ENCODE data around the gene ZBTB42. TPM values are rescaled to one million over a fixed set of nuclear protein-coding genes. Genes with fewer than 3 reads are reported as not detected.

The ZBTB42 gene
- total and polyA plus RNA-seq, 2 of the 13 experiments (the other 11 are each of a cell fraction or from before 2014, with no cell fraction given): 2.8 to 4.2 TPM

DNA sequence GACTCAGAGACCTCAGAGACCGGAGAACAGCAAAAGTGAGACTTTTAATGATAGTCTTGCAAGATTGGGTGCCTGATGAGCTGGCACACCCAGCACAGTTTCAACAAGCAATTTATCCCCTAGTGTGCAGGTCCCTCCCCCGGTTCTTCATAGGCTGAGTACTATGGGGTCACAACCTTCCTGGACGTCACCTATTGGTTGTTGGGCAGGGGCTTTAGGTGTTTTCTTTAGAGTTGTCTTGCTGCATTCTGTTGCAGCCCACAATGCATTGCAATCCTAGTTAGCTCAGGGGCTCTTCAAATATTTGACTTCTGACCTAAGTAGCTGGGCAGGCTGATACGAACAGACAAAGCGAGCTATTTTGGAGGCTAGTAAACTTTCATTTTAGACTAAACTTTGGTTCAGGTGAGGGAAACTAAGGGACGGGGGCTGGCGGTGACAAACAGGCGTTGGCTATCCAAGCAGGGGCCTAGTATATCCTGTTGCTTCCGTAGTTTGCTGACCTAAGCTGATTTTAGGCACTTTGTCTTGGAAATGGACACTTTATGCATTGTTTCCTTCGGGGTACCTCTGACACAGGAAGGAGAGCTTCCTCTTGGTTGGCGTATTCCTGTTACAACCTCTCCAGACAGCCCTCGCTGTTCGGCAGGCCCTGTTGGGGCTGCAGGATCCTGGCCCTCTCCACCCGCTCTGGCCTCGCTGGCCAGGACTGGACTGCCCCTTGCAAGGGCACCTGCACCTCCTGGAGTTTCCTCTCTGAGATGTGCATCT, 33.9 kb upstream of the ZBTB42 start (continued):
- TF ChIP-seq, protein P1, sequence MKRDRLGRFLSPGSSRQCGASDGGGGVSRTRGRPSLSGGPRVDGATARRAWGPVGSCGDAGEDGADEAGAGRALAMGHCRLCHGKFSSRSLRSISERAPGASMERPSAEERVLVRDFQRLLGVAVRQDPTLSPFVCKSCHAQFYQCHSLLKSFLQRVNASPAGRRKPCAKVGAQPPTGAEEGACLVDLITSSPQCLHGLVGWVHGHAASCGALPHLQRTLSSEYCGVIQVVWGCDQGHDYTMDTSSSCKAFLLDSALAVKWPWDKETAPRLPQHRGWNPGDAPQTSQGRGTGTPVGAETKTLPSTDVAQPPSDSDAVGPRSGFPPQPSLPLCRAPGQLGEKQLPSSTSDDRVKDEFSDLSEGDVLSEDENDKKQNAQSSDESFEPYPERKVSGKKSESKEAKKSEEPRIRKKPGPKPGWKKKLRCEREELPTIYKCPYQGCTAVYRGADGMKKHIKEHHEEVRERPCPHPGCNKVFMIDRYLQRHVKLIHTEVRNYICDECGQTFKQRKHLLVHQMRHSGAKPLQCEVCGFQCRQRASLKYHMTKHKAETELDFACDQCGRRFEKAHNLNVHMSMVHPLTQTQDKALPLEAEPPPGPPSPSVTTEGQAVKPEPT (CRISPR knock-in tag; IDR thresholded peaks at IDR 0.05; ENCODE audit: low read depth): no peak
- no peak for TF ChIP-seq ZNF615 (CRISPR knock-in tag; IDR thresholded peaks at IDR 0.05; ENCODE audit: borderline replicate concordance)
- no peak for TF ChIP-seq JDP2 (CRISPR knock-in tag; IDR thresholded peaks at IDR 0.05; ENCODE audit: borderline replicate concordance)
- TF ChIP-seq ZNF20 (CRISPR knock-in tag; IDR thresholded peaks at IDR 0.05): 0 out of 2 replicates have a peak, but pooled peaks have one; percentile 3
- TF ChIP-seq TEAD3 (CRISPR knock-in tag; optimal IDR thresholded peaks at IDR 0.05; ENCODE audit: borderline replicate concordance): peak; percentile 58
- TF ChIP-seq, protein P2, sequence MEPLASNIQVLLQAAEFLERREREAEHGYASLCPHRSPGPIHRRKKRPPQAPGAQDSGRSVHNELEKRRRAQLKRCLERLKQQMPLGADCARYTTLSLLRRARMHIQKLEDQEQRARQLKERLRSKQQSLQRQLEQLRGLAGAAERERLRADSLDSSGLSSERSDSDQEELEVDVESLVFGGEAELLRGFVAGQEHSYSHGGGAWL (CRISPR knock-in tag; IDR thresholded peaks at IDR 0.05): no peak
- TF ChIP-seq ETV6 (CRISPR knock-in tag; conservative IDR thresholded peaks at IDR 0.05): no peak
- 0 out of 2 replicates have a peak, but pooled peaks have one; percentile 44 for TF ChIP-seq GZF1 (CRISPR knock-in tag; IDR thresholded peaks at IDR 0.05)
- no peak for TF ChIP-seq ZMAT5 (CRISPR knock-in tag; IDR thresholded peaks at IDR 0.05; ENCODE audit: borderline replicate concordance, low read depth)
- no peak for TF ChIP-seq ZNF878 (CRISPR knock-in tag; IDR thresholded peaks at IDR 0.05)
- TF ChIP-seq ZNF33A (CRISPR knock-in tag; IDR thresholded peaks at IDR 0.05; ENCODE audit: borderline replicate concordance): no peak
- TF ChIP-seq NR1H2 (CRISPR knock-in tag; IDR thresholded peaks at IDR 0.05; ENCODE audit: borderline replicate concordance, low read depth): no peak
- no peak for TF ChIP-seq CAMTA2 (CRISPR knock-in tag; IDR thresholded peaks at IDR 0.05; ENCODE audit: borderline replicate concordance)
- no peak for TF ChIP-seq ZNF674 (CRISPR knock-in tag; IDR thresholded peaks at IDR 0.05; ENCODE audit: low read depth)
- TF ChIP-seq, protein P3, sequence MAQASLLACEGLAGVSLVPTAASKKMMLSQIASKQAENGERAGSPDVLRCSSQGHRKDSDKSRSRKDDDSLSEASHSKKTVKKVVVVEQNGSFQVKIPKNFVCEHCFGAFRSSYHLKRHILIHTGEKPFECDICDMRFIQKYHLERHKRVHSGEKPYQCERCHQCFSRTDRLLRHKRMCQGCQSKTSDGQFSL (CRISPR knock-in tag; IDR thresholded peaks at IDR 0.05): no peak
- TF ChIP-seq, protein P4, sequence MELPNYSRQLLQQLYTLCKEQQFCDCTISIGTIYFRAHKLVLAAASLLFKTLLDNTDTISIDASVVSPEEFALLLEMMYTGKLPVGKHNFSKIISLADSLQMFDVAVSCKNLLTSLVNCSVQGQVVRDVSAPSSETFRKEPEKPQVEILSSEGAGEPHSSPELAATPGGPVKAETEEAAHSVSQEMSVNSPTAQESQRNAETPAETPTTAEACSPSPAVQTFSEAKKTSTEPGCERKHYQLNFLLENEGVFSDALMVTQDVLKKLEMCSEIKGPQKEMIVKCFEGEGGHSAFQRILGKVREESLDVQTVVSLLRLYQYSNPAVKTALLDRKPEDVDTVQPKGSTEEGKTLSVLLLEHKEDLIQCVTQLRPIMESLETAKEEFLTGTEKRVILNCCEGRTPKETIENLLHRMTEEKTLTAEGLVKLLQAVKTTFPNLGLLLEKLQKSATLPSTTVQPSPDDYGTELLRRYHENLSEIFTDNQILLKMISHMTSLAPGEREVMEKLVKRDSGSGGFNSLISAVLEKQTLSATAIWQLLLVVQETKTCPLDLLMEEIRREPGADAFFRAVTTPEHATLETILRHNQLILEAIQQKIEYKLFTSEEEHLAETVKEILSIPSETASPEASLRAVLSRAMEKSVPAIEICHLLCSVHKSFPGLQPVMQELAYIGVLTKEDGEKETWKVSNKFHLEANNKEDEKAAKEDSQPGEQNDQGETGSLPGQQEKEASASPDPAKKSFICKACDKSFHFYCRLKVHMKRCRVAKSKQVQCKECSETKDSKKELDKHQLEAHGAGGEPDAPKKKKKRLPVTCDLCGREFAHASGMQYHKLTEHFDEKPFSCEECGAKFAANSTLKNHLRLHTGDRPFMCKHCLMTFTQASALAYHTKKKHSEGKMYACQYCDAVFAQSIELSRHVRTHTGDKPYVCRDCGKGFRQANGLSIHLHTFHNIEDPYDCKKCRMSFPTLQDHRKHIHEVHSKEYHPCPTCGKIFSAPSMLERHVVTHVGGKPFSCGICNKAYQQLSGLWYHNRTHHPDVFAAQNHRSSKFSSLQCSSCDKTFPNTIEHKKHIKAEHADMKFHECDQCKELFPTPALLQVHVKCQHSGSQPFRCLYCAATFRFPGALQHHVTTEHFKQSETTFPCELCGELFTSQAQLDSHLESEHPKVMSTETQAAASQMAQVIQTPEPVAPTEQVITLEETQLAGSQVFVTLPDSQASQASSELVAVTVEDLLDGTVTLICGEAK (IDR thresholded peaks at IDR 0.05): no peak
- TF ChIP-seq, protein P4 (CRISPR knock-in tag; IDR thresholded peaks at IDR 0.05): peak; percentile 24; the same call in 1 of the 2 replicates

All from HepG2 (cell line).